Inflammatory macrophage treated with lipopolysaccharide for 4 hours (primary cell): ENCODE data around the gene CDC42.

Experiments
- DNase-seq: peaks from one replicate; pipeline ENCODE4 v3.0.0-alpha.2; 2020

The CDC42 gene

GRCh38 chr1:22076346-22076745, 23.8 kb downstream of the CDC42 start:
- DNase-seq = no peak

DNA sequence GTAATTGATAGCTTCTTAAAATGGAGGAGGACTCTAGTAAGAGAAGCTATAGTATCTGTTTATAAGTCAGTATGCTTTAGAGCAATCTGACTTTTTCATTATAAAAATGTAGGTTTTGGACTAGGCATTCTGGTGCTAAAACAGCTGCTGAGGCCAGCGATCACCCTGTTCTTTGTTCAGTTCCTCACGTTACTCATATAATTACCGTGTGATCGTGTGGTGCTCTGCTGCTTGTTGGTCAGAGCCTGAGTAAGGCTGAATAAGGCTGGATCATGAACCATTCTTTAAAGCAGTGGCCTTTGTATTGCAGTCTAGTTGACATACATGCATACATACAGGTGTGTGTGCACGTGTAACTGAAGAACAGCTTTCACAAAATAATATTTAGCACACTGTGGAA, 25.2 kb downstream of the CDC42 start:
- DNase-seq = peak; percentile 21

DNA sequence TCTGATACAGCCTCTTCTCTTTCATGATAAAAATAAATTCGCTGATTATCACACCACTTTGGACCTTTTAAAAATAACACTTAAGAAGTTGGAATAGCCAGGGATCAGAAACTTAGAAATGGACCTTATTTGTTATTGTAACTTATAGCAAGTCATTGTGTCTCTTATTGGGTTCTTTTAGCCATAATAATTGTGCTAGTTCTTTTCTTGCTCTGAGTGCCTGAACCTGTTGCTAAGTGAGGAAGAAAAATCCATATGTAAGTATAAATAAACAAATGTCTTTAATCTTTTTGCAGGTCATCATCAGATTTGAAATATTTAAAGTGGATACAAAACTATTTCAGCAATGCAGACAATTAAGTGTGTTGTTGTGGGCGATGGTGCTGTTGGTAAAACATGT, 25.6 kb downstream of the CDC42 start:
- DNase-seq = no peak

DNA sequence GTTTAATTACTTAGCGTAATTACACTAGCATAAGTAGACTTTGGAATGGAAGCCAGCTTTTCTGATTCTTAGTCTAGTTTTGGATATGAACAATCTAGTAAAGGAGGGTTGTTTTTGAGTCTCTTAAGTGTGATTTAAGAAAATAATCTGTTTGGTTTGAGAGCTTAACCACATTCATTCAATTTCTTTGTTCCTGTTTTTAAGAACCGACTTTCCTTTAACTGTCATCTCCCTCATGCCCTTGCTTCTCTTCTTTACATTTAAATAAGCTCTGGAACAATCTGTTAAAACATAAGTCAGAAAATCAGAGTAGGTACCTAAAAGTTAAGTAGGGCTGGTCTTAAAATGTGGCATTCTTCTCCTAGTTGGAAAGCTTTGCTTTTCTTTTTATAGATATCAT, 27.7 kb downstream of the CDC42 start:
- no peak for DNase-seq

GRCh38 chr1:22088331-22088730, 35.8 kb downstream of the CDC42 start:
- DNase-seq = no peak

DNA sequence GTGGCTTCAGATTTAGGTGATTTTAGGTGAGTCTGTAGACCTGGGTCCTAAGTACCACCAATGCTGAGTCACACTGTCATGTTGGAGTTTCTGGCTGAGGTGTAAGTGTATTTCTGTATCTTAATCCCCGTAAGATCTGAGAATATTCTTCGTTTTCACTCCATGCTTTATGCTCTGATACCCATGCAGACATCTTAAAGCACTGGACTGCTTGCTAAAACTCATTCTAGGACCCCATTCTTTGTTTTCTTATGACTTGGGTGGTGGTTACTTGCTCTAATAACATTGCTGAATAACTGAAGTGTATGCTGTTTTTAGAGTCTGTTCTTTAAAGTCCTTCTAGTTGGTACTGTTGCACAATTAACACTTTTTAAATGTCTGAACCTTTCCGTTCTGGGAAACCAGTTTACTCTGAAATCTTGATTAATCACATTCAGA, 36.6 kb downstream of the CDC42 start:
- DNase-seq = no peak

- no peak for DNase-seq
These were observed 37.3 kb downstream of the CDC42 start for GRCh38 chr1:22089787-22090186.

- DNase-seq = peak; percentile 67
These were observed 38.4 kb downstream of the CDC42 start for GRCh38 chr1:22090867-22091266.

- DNase-seq = peak; percentile 56
These were observed 39.7 kb downstream of the CDC42 start for GRCh38 chr1:22092026-22092768.

- no peak for DNase-seq
These were observed 41.0 kb downstream of the CDC42 start for GRCh38 chr1:22093513-22093912.

DNA sequence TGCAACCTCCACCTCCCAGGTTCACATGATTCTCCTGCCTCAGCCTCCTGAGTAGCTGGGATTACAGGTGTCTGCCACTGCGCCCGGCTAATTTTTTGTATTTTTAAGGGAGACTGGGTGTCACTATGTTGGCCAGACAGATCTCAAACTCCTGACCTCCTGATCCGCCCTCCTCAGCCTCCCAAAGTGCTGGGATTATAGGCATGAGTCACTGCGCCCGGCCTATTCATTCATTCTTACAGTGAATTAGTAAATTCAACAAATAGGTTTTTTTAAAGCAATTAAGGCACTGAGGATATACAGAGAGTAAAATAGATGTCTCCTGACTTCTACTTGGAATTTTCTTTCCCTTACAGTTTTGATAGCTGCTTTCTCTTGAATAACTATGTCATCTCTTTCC, 43.5 kb downstream of the CDC42 start:
- DNase-seq = no peak

DNA sequence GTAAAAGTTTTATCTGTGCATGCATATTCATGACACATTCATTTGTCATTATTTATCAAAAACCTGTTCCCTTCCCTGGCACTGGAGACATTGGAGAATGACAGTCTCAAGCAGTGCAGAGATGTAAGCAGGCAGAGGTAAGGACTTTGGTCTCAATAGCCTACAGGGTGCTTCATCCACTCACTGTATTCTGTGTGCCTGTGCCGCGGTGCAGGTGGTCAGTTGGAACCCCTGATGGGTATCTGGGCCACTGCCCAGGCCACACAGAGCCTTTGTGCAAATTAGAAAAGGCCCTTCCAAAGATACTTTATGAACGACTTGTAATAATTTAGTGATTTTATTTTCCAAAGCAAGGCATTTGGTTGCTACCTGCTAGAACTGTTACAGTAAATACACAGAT, 44.0 kb downstream of the CDC42 start:
- no peak for DNase-seq

DNA sequence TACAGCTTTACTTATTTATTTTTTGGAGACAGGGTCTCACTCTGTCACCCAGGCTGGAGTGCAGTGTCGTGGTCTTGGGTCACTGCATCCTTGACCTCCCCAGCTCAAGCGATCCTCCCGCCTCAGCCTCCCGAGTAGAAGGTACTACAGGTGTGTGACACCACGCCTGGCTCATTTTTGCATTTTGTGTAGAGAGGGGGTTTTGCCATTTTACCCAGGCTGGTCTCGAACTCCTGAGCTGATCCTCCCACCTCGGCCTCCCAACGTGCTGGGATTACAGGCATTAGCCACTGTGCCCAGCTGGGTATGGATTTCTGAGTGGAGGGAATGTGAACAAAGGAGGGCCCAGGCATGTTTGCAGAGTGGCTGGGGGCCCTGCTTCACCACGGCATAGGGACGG, 46.2 kb downstream of the CDC42 start:
- DNase-seq = no peak

DNA sequence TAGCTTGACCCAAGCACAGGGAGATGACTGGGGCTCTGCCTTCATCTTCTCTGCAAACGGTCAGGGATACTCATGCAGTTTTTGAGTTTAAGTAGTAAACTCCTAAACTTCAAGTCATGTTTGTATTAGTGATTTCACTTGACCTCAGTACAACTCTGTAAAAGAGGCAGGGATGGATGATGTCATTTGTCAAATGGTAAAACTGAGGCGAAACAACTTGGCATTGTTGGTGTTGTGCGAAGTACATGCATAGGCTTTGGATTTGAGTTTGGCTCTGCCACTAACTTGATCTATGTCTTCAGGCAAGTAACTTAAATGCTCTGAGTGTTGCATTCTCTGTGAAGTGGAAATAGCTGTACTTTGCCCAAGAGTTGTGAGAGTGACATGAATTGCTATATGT, 47.7 kb downstream of the CDC42 start:
- DNase-seq = no peak

DNA sequence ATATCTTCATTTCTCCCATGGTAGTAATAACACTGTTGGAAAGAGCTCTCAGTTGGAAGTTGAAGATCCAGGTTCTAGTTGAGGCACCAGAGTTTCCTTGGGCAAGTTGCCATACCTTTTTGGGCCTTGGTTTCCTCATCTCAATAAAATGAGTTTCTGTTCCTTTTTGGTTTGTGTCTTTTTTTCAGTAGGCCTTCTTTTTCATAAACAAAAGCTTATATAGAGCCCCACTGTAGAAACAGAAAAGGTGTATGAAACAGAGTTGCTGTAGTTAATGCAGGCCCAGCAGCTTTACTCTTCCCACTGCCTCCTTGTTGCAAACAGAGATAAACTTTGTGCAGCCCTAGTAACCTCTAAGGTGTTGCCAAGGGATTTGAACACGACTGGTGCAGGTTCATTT, 48.7 kb downstream of the CDC42 start:
- no peak for DNase-seq

- DNase-seq = no peak
These were observed 49.5 kb downstream of the CDC42 start for GRCh38 chr1:22101995-22102394.

- DNase-seq = no peak
These were observed 50.2 kb downstream of the CDC42 start for GRCh38 chr1:22102746-22103145.

- peak; percentile 8 for DNase-seq
These were observed 51.6 kb downstream of the CDC42 start for GRCh38 chr1:22104094-22104493.

- DNase-seq = no peak
These were observed 52.4 kb downstream of the CDC42 start for GRCh38 chr1:22104865-22105437.

- DNase-seq = peak; percentile 37
These were observed 53.2 kb downstream of the CDC42 start for GRCh38 chr1:22105611-22106207.

DNA sequence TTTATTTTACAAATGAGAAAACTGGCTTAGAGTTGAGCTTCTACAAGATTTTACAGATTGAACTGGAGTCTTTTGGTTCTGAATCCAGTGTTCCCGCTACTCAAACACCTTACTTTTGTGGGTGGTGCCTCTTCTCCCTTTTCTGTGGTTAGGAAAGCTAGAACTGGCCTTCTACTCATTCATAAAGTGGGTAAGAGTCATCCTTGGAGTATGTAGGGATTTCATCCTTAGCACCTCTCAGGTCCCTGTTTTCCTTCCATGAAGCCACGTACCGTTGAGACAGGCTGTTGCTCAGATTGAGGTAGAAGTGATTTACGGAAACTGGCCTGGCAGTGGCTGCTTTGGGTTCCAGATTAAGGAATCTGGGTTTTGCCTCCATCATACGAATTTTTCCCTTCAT, 54.6 kb downstream of the CDC42 start:
- DNase-seq = no peak

DNA sequence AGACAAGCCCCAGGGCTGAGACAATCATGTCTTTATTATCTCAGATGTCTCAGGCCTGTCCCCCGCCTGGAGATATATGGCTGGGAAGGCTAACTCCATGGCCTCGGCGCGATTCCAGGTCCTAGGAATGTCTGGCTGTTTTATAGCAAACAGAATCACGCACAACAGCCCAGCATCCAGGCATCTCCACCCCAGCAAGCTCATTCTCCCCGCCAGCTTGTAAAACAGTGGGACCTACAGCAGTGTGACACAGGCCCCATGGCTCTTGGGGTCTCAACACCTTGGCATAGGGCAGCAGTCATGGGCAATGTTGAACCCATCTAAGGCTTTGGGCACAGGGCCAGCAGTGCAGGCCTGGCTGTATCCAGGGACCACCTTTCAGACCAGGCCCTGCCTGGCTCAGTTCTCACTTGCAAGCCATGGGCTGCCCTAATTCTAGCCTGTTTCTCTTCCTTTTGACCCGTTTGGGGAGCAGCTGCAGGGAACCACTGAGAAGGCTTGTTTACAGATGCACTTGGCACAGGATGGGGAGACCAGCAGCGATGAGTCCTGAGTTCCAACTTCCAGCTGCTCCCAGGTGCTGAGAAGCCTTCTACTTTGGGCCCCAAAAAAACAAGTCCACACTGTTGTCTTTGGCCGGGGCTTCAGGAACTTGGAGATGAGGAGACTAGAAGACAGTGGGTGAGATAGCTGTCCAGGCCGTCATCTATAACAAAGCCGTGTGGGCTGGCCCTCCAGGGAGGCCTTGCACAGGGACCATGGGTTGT, 56.0 kb downstream of the CDC42 start:
- DNase-seq = no peak

DNA sequence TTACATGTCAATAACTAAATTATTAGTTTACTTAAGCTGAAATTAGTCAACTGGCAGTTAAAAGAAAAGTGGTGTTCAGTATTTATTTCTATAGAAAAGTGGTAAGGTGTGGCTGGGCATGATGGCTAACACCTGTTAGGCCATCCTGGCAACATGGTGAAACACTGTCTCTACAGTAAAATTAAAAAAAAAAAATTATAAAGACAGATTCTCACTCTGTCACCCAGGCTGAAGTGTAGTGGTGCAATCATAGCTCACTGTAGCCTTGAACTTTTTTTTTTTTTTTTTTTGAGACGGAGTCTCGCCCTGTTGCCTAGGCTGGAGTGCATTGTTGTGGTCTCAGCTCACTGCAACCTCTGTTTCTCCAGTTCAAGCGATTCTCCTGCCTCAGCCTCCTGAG, 57.5 kb downstream of the CDC42 start:
- no peak for DNase-seq

DNA sequence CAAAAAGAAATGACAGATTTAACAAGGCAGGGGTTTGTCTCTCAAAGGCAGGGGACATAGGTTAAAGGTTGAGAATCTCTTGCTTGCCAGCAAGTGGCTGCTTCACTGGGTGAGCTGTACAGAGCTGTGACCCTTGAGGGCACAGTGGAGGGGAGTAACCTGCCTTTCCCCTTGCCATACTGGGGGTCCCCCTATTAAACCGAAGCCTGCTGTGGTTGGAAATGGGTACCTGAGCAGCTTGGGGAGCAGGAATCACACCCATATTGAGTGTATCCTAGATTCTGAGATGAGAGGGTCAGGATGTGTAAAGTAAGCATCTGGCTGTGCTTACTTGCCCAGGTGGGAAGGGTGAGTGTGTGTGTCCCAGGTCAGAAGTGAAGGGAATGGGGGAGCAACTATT, 58.6 kb downstream of the CDC42 start:
- DNase-seq = no peak
